GM18907 (cell line): ENCODE measurements around the gene ZNF394.

Experiments
- ATAC-seq: cut with Tn5 transposase; IDR thresholded peaks from one replicate; pipeline ENCODE4 v1.9.1; 2021; ENCODE audit warnings: mild to moderate bottlenecking, moderate library complexity; ENCODE audit not compliant: unreplicated experiment

The ZNF394 gene

GRCh38 chr7:99453105-99453504 lies 47.0 kb downstream of the ZNF394 start:
- ATAC-seq: no peak

GRCh38 chr7:99452541-99452940 lies 47.5 kb downstream of the ZNF394 start:
- no peak for ATAC-seq

- ATAC-seq: no peak
These were observed 48.1 kb downstream of the ZNF394 start for GRCh38 chr7:99451936-99452335.

GRCh38 chr7:99449326-99449725 lies 50.8 kb downstream of the ZNF394 start:
- no peak for ATAC-seq

GRCh38 chr7:99448855-99449254 lies 51.2 kb downstream of the ZNF394 start:
- ATAC-seq: no peak

GRCh38 chr7:99447943-99448342 lies 52.1 kb downstream of the ZNF394 start:
- no peak for ATAC-seq

- ATAC-seq: no peak
These were observed 54.0 kb downstream of the ZNF394 start for GRCh38 chr7:99446096-99446495.
